ENCODE results near the gene ZNF316. TPM values are rescaled to one million over a fixed set of nuclear protein-coding genes. Genes with fewer than 3 reads are reported as not detected.

Gene ZNF316
- total RNA-seq: 10 to 100 TPM; 21.9 to 32.8 (median 26.0) TPM

GRCh38 chr7:6636741-6637543 is at the start of gene ZNF316:
Gene ZNF316 (plus strand): TSS chr7:6637318. CDS start chr7:6642410, 5,092 bp downstream.
- peak; percentile 78 for ATAC-seq

GRCh38 chr7:6588566-6588965 is 48.6 kb upstream of the ZNF316 start:
- no peaks in the 10 kb centered on the region for H3K9me3 ChIP-seq
- ATAC-seq: no peak
- H3K27ac ChIP-seq: no peak overlapping the region
- no peaks in the 10 kb centered on the region for H3K27me3 ChIP-seq
- peaks cover 0 to 24% (median 18%) of the 10 kb centered on the region in 3 donors for H3K4me1 ChIP-seq
- TF ChIP-seq CTCF (IDR thresholded peaks at IDR 0.05) (no peak), POLR2A (IDR thresholded peaks at IDR 0.05) (no peak), POLR2AphosphoS5 (IDR thresholded peaks at IDR 0.05) (no peak), EP300 (IDR thresholded peaks at IDR 0.05) (no peak)
- WGBS, 2 donors (ENCODE audit: low coverage in 1 of 2): 68 to 86% methylated on average over 3 to 7 of the region's 9 CpGs
- peaks cover 0 to 79% of the 10 kb centered on the region in 2 donors for H3K36me3 ChIP-seq
- H3K4me3 ChIP-seq: no peak overlapping the region

More at GRCh38 chr7:6636741-6637543, at the start of gene ZNF316:
- Histone ChIP-seq H3K9me3 (no peaks in the 10 kb centered on the region), H3K4me3 (peak within 1 kb of the TSS; percentile 95 to 97), H3K27ac (peak within 1 kb of the TSS; percentile 44 to 92 (median 82)), H3K4me1 (peaks cover 0 to 45% (median 17%) of the 10 kb centered on the region in 3 donors), H3K27me3 (no peaks in the 10 kb centered on the region), H3K36me3 (peaks cover 0 to 27% of the 10 kb centered on the region in 2 donors)
- WGBS, 2 donors (ENCODE audit: low coverage in 1 of 2): no CpG with 5 or more reads among the region's 104 CpGs
- TF ChIP-seq CTCF (IDR thresholded peaks at IDR 0.05): no peak
- TF ChIP-seq POLR2A (IDR thresholded peaks at IDR 0.05): peak; percentile 66 to 82
- no peak for TF ChIP-seq EP300 (IDR thresholded peaks at IDR 0.05)
- peak; percentile 45 for TF ChIP-seq POLR2AphosphoS5 (IDR thresholded peaks at IDR 0.05)

GRCh38 chr7:6589151-6589828 is 47.8 kb upstream of the ZNF316 start:
- H3K9me3 ChIP-seq: no peaks in the 10 kb centered on the region
- ATAC-seq: no peak
- H3K4me3 ChIP-seq: peak overlapping the region in 1 of 2 donors; percentile 91
- no peak for TF ChIP-seq CTCF (IDR thresholded peaks at IDR 0.05)
- TF ChIP-seq EP300 (IDR thresholded peaks at IDR 0.05): no peak
- TF ChIP-seq POLR2A (IDR thresholded peaks at IDR 0.05): no peak
- TF ChIP-seq POLR2AphosphoS5 (IDR thresholded peaks at IDR 0.05): no peak
- WGBS, 2 donors (ENCODE audit: low coverage in 1 of 2): 94 to 100% methylated on average over 2 to 4 of the region's 22 CpGs
- H3K27me3 ChIP-seq: no peaks in the 10 kb centered on the region
- peaks cover 0 to 79% of the 10 kb centered on the region in 2 donors for H3K36me3 ChIP-seq
- peaks cover 0 to 24% (median 18%) of the 10 kb centered on the region in 3 donors for H3K4me1 ChIP-seq
- peak overlapping the region in 3 of 4 donors; percentile 91 to 93 (median 92) for H3K27ac ChIP-seq

GRCh38 chr7:6589829-6590644 is 47.1 kb upstream of the ZNF316 start, which contains the start of gene INTS15:
Gene INTS15 (plus strand): TSS chr7:6590021. CDS start chr7:6590284, 263 bp downstream.
- ATAC-seq: peak; percentile 96
- Histone ChIP-seq H3K27me3 (no peaks in the 10 kb centered on the region), H3K27ac (peak within 1 kb of the TSS; percentile 10 to 93 (median 92)), H3K9me3 (no peaks in the 10 kb centered on the region), H3K36me3 (peaks cover 0 to 79% of the 10 kb centered on the region in 2 donors), H3K4me1 (peaks cover 0 to 24% (median 18%) of the 10 kb centered on the region in 3 donors), H3K4me3 (peak within 1 kb of the TSS; percentile 50 to 91)
- peak; percentile 83 to 87 for TF ChIP-seq POLR2A (IDR thresholded peaks at IDR 0.05)
- peak; percentile 26 for TF ChIP-seq POLR2AphosphoS5 (IDR thresholded peaks at IDR 0.05)
- TF ChIP-seq EP300 (IDR thresholded peaks at IDR 0.05): no peak
- peak in 3 of 4 experiments; percentile 84 to 95 (median 95) for TF ChIP-seq CTCF (IDR thresholded peaks at IDR 0.05)
- 0 to 8% methylated on average over 2 of the region's 107 CpGs for WGBS, 2 donors (ENCODE audit: low coverage in 1 of 2)

Data from gastroesophageal sphincter (tissue), 4 donors.